ENCODE data around the gene DAB2IP. TPM values are rescaled to one million over a fixed set of nuclear protein-coding genes. Genes with fewer than 3 reads are reported as not detected.
A peak's percentile ranks its signal among the peaks of the same experiment; 100 is the strongest.

Gene DAB2IP
- total RNA-seq, 1 donor from 2014 or later = 24.3 TPM

DNA sequence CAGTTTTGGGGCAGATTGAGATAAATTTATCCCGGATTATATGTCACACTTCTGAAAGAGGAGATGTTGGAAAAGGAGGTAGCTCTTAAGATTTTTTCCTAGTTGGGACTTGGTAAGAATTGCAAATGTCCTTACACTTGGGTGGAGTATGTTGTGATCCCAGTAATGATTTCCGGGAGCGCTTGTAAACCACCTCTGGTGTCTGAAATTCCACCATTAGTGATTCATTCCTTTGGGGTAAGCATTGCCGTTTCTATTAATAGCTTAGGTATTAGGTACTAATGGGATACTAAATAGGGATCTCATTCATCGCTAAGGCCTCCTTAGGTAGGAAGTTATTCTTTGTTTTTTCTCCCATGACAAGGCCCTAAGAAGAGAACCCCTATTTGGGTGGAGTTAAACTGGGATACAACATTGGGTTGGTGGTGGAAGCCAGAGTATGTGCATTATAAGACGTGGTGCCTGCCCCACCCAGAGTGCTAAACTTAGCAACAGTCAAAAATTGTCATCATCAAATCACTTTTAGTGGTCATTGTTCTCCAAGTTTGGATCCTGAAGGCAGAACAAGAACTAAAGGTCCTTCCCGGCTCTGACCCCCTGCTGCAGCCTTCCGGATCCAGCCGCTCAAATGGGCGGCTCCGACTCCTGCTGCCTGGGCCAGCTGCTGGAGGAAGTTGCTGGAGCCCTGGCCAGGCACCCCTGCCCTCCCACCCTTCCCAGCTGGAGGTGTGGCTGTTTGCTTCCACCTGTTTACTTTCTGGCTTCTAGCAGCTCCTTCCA is 31.7 kb upstream of the DAB2IP start:
- H3K27ac Mint-ChIP-seq = no peak overlapping the region
- no peak overlapping the region for H3K4me3 Mint-ChIP-seq
- peaks cover 7% of the 10 kb centered on the region for H3K27me3 Mint-ChIP-seq (ENCODE audit: insufficient read depth, low read depth)
- H3K4me1 ChIP-seq = peaks cover 4% of the 10 kb centered on the region
- no peaks in the 10 kb centered on the region for H3F3A ChIP-seq (ENCODE audit: low read depth)
- H2AFZ ChIP-seq (replicated peaks) = no peak overlapping the region
- no peak overlapping the region for H3K27ac ChIP-seq
- no peaks in the 10 kb centered on the region for H3K9me3 ChIP-seq (ENCODE audit: low read depth)
- H3K4me2 ChIP-seq = no peak overlapping the region
- H3K4me3 ChIP-seq = no peak overlapping the region
- no peak for TF ChIP-seq EZH2 (IDR thresholded peaks at IDR 0.05)
- TF ChIP-seq EZH2phosphoT487 (IDR thresholded peaks at IDR 0.05) = no peak
- TF ChIP-seq, protein P1, sequence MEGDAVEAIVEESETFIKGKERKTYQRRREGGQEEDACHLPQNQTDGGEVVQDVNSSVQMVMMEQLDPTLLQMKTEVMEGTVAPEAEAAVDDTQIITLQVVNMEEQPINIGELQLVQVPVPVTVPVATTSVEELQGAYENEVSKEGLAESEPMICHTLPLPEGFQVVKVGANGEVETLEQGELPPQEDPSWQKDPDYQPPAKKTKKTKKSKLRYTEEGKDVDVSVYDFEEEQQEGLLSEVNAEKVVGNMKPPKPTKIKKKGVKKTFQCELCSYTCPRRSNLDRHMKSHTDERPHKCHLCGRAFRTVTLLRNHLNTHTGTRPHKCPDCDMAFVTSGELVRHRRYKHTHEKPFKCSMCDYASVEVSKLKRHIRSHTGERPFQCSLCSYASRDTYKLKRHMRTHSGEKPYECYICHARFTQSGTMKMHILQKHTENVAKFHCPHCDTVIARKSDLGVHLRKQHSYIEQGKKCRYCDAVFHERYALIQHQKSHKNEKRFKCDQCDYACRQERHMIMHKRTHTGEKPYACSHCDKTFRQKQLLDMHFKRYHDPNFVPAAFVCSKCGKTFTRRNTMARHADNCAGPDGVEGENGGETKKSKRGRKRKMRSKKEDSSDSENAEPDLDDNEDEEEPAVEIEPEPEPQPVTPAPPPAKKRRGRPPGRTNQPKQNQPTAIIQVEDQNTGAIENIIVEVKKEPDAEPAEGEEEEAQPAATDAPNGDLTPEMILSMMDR (IDR thresholded peaks at IDR 0.05) = no peak
- no peaks in the 10 kb centered on the region for H3K79me2 ChIP-seq (ENCODE audit: low read depth)
- peaks cover 68% of the 10 kb centered on the region for H4K20me1 ChIP-seq (ENCODE audit: low read depth)
- H3K4me1 Mint-ChIP-seq = peaks cover 16% of the 10 kb centered on the region
- H3K36me3 Mint-ChIP-seq = no peaks in the 10 kb centered on the region
- no peaks in the 10 kb centered on the region for H3K36me3 ChIP-seq
- H3K27me3 ChIP-seq = no peaks in the 10 kb centered on the region
- DNase-seq (ENCODE audit: low spot score) = no peak
- H3K9me3 Mint-ChIP-seq = no peaks in the 10 kb centered on the region
- no peak overlapping the region for H3K9ac ChIP-seq

GRCh38 chr9:121620325-121620673 is 31.1 kb upstream of the DAB2IP start:
- Histone ChIP-seq H3K27ac (no peak overlapping the region), H2AFZ (replicated peaks) (no peak overlapping the region), H3K79me2 (ENCODE audit: low read depth) (no peaks in the 10 kb centered on the region), H3K9me3 (ENCODE audit: low read depth) (no peaks in the 10 kb centered on the region), H3K9ac (no peak overlapping the region), H3F3A (ENCODE audit: low read depth) (no peaks in the 10 kb centered on the region), H3K4me3 (no peak overlapping the region), H3K4me2 (no peak overlapping the region), H4K20me1 (ENCODE audit: low read depth) (peaks cover 66% of the 10 kb centered on the region), H3K4me1 (peaks cover 4% of the 10 kb centered on the region), H3K27me3 (no peaks in the 10 kb centered on the region), H3K36me3 (no peaks in the 10 kb centered on the region)
- no peaks in the 10 kb centered on the region for H3K36me3 Mint-ChIP-seq
- no peak overlapping the region for H3K27ac Mint-ChIP-seq
- TF ChIP-seq EZH2phosphoT487 (IDR thresholded peaks at IDR 0.05) = no peak
- no peak for TF ChIP-seq EZH2 (IDR thresholded peaks at IDR 0.05)
- TF ChIP-seq, protein P1 (IDR thresholded peaks at IDR 0.05) = no peak
- peaks cover 8% of the 10 kb centered on the region for H3K27me3 Mint-ChIP-seq (ENCODE audit: insufficient read depth, low read depth)
- peaks cover 16% of the 10 kb centered on the region for H3K4me1 Mint-ChIP-seq
- no peaks in the 10 kb centered on the region for H3K9me3 Mint-ChIP-seq
- DNase-seq (ENCODE audit: low spot score) = no peak
- H3K4me3 Mint-ChIP-seq = no peak overlapping the region

- Mint-ChIP-seq H3K27ac (peak overlapping the region; percentile 48), H3K4me3 (no peak overlapping the region), H3K4me1 (peaks cover 16% of the 10 kb centered on the region), H3K27me3 (ENCODE audit: insufficient read depth, low read depth) (peaks cover 8% of the 10 kb centered on the region), H3K36me3 (no peaks in the 10 kb centered on the region), H3K9me3 (no peaks in the 10 kb centered on the region)
- Histone ChIP-seq H3K36me3 (no peaks in the 10 kb centered on the region), H3K79me2 (ENCODE audit: low read depth) (no peaks in the 10 kb centered on the region), H4K20me1 (ENCODE audit: low read depth) (peaks cover 67% of the 10 kb centered on the region), H3K27me3 (no peaks in the 10 kb centered on the region), H2AFZ (replicated peaks) (no peak overlapping the region), H3F3A (ENCODE audit: low read depth) (no peaks in the 10 kb centered on the region), H3K9me3 (ENCODE audit: low read depth) (no peaks in the 10 kb centered on the region), H3K4me1 (peaks cover 4% of the 10 kb centered on the region), H3K9ac (no peak overlapping the region), H3K4me3 (no peak overlapping the region), H3K27ac (no peak overlapping the region), H3K4me2 (no peak overlapping the region)
- no peak for TF ChIP-seq EZH2 (IDR thresholded peaks at IDR 0.05)
- TF ChIP-seq, protein P1 (IDR thresholded peaks at IDR 0.05) = peak; percentile 73
- peak; percentile 74 for DNase-seq (ENCODE audit: low spot score)
These were observed 30.5 kb upstream of the DAB2IP start for GRCh38 chr9:121620777-121621449.

Data from neural progenitor cell (in vitro differentiated cells).